Measurements from ENCODE around the gene RAB37. TPM values are rescaled to one million over a fixed set of nuclear protein-coding genes. Genes with fewer than 3 reads are reported as not detected.
A peak's percentile ranks its signal among the peaks of the same experiment; 100 is the strongest.

The RAB37 gene
- total RNA-seq, 5 donors from 2014 or later (not counting 1 experiment from before 2014, with no cell fraction given): 31.2 to 73.4 (median 40.7) TPM

GRCh38 chr17:74737299-74738050 lies 419 bp downstream of the RAB37 start:
- Mint-ChIP-seq H3K27me3 (no peaks in the 10 kb centered on the region), H3K4me3 (peak overlapping the region; percentile 87 to 89 (median 87)), H3K4me1 (peaks cover 56 to 64% (median 62%) of the 10 kb centered on the region in 3 donors), H3K9me3 (no peaks in the 10 kb centered on the region), H3K36me3 (no peaks in the 10 kb centered on the region), H3K27ac (peak overlapping the region; percentile 99 to 100)
- ChIA-PET CTCF (interaction anchor here (0.6 to 4.8 kb wide), 15 partner anchors 12 to 135 kb away, joined by 3 to 88 read pairs (median 5); partner anchors contain the start of genes FDXR (in 1 of the 2) and NAT9 (in 1 of the 2)), POLR2A (interaction anchor here (0.6 to 0.9 kb wide), 2 partner anchors 80 to 1846 kb away, joined by 3 to 5 read pairs; no protein-coding TSS in a partner anchor)
- WGBS (ENCODE audit: insufficient coverage): 0% methylated on average over 25 of the region's 38 CpGs
- Histone ChIP-seq H3K4me3 (ENCODE audit: control insufficient read depth in 1 of 2, extremely low read depth in 1 of 2, low read length in 1 of 2) (peak overlapping the region; percentile 83 to 89), H3K9me3 (no peaks in the 10 kb centered on the region), H3K27ac (ENCODE audit: low read length) (peak overlapping the region; percentile 80), H3K27me3 (replicated peaks in 1 of 2; ENCODE audit: control insufficient read depth in 2 of 2, extremely low read depth in 1 of 2, insufficient read depth in 2 of 2, low read length in 1 of 2) (no peaks in the 10 kb centered on the region), H3K4me1 (ENCODE audit: control insufficient read depth in 1 of 2, extremely low read depth in 1 of 2, insufficient read depth in 2 of 2, low read length in 2 of 2) (peaks cover 37 to 78% of the 10 kb centered on the region in 2 experiments), H3K36me3 (ENCODE audit: control insufficient read depth in 2 of 2, extremely low read depth in 1 of 2, insufficient read depth in 1 of 2, low read length in 1 of 2) (peaks cover 0 to 4% of the 10 kb centered on the region in 2 donors)
- peak in 18 of 35 experiments; percentile 31 to 76 (median 47) for DNase-seq
- peak; percentile 17 to 45 (median 20) for ATAC-seq (replicated peaks in 1 of 4)

GRCh38 chr17:74738051-74738996 lies 1.3 kb downstream of the RAB37 start:
- Mint-ChIP-seq H3K4me1 (peaks cover 64 to 73% (median 70%) of the 10 kb centered on the region in 3 donors), H3K27me3 (no peaks in the 10 kb centered on the region), H3K27ac (peak overlapping the region; percentile 99 to 100), H3K9me3 (no peaks in the 10 kb centered on the region), H3K4me3 (peak overlapping the region; percentile 87 to 89 (median 87)), H3K36me3 (no peaks in the 10 kb centered on the region)
- CTCF ChIA-PET: interaction anchor here (0.6 to 4.8 kb wide), 13 partner anchors 14 to 433 kb away, joined by 3 to 88 read pairs (median 6); partner anchors contain the start of genes FDXR (in 1 of the 2) and NAT9 (in 1 of the 2)
- Histone ChIP-seq H3K4me1 (ENCODE audit: control insufficient read depth in 1 of 2, extremely low read depth in 1 of 2, insufficient read depth in 2 of 2, low read length in 2 of 2) (peaks cover 43 to 86% of the 10 kb centered on the region in 2 experiments), H3K4me3 (ENCODE audit: control insufficient read depth in 1 of 2, extremely low read depth in 1 of 2, low read length in 1 of 2) (peak overlapping the region; percentile 83 to 89), H3K36me3 (ENCODE audit: control insufficient read depth in 2 of 2, extremely low read depth in 1 of 2, insufficient read depth in 1 of 2, low read length in 1 of 2) (peaks cover 0 to 4% of the 10 kb centered on the region in 2 donors), H3K9me3 (no peaks in the 10 kb centered on the region), H3K27me3 (replicated peaks in 1 of 2; ENCODE audit: control insufficient read depth in 2 of 2, extremely low read depth in 1 of 2, insufficient read depth in 2 of 2, low read length in 1 of 2) (no peaks in the 10 kb centered on the region), H3K27ac (ENCODE audit: low read length) (peak overlapping the region; percentile 80)
- DNase-seq (peak; percentile 60 to 88 (median 77)), ATAC-seq (replicated peaks in 1 of 4) (peak; percentile 76 to 80 (median 78))
- POLR2A ChIA-PET: interaction anchor here (0.6 to 0.9 kb wide), 3 partner anchors 9 to 1845 kb away, joined by 3 to 5 read pairs (median 3); no protein-coding TSS in a partner anchor
- 4% methylated on average over 15 of the region's 16 CpGs for WGBS (ENCODE audit: insufficient coverage)

- POLR2A ChIA-PET: no interaction called here
- H3K27me3 ChIP-seq (replicated peaks in 1 of 2; ENCODE audit: control insufficient read depth in 2 of 2, extremely low read depth in 1 of 2, insufficient read depth in 2 of 2, low read length in 1 of 2): no peaks in the 10 kb centered on the region
- peak in 4 of 35 experiments; percentile 32 to 49 (median 32) for DNase-seq
- peaks cover 53 to 88% of the 10 kb centered on the region in 2 experiments for H3K4me1 ChIP-seq (ENCODE audit: control insufficient read depth in 1 of 2, extremely low read depth in 1 of 2, insufficient read depth in 2 of 2, low read length in 2 of 2)
- CTCF ChIA-PET: interaction anchor here in 1 of 2 donors (4.8 kb wide), 1 partner anchor 82 kb away, joined by 88 read pairs; no protein-coding TSS in a partner anchor
- Mint-ChIP-seq H3K9me3 (no peaks in the 10 kb centered on the region), H3K27ac (peak overlapping the region; percentile 99 to 100), H3K4me1 (peaks cover 74 to 81% (median 80%) of the 10 kb centered on the region in 3 donors), H3K4me3 (peak overlapping the region; percentile 87 to 89 (median 87)), H3K36me3 (no peaks in the 10 kb centered on the region), H3K27me3 (no peaks in the 10 kb centered on the region)
- peak overlapping the region; percentile 80 for H3K27ac ChIP-seq (ENCODE audit: low read length)
- H3K36me3 ChIP-seq (ENCODE audit: control insufficient read depth in 2 of 2, extremely low read depth in 1 of 2, insufficient read depth in 1 of 2, low read length in 1 of 2): peaks cover 0 to 6% of the 10 kb centered on the region in 2 donors
- ATAC-seq (replicated peaks in 1 of 4): no peak
- WGBS (ENCODE audit: insufficient coverage): 75% methylated on average over 4 of the region's 12 CpGs
- H3K4me3 ChIP-seq (ENCODE audit: control insufficient read depth in 1 of 2, extremely low read depth in 1 of 2, low read length in 1 of 2): peak overlapping the region in 1 of 2 donors; percentile 89
- no peaks in the 10 kb centered on the region for H3K9me3 ChIP-seq
These were observed 2.3 kb downstream of the RAB37 start for GRCh38 chr17:74739227-74739831.

GRCh38 chr17:74740173-74740572 lies 3.1 kb downstream of the RAB37 start:
- Histone ChIP-seq H3K4me1 (ENCODE audit: control insufficient read depth in 1 of 2, extremely low read depth in 1 of 2, insufficient read depth in 2 of 2, low read length in 2 of 2) (peaks cover 58 to 93% of the 10 kb centered on the region in 2 experiments), H3K4me3 (ENCODE audit: control insufficient read depth in 1 of 2, extremely low read depth in 1 of 2, low read length in 1 of 2) (no peak overlapping the region), H3K27me3 (replicated peaks in 1 of 2; ENCODE audit: control insufficient read depth in 2 of 2, extremely low read depth in 1 of 2, insufficient read depth in 2 of 2, low read length in 1 of 2) (no peaks in the 10 kb centered on the region), H3K27ac (ENCODE audit: low read length) (peak overlapping the region; percentile 63), H3K36me3 (ENCODE audit: control insufficient read depth in 2 of 2, extremely low read depth in 1 of 2, insufficient read depth in 1 of 2, low read length in 1 of 2) (peaks cover 0 to 7% of the 10 kb centered on the region in 2 donors), H3K9me3 (no peaks in the 10 kb centered on the region)
- ATAC-seq (replicated peaks in 1 of 4) (no peak), DNase-seq (no peak)
- 100% methylated on average over 1 of the region's 6 CpGs for WGBS (ENCODE audit: insufficient coverage)
- Mint-ChIP-seq H3K36me3 (no peaks in the 10 kb centered on the region), H3K4me3 (peak overlapping the region; percentile 6 to 87 (median 37)), H3K27ac (peak overlapping the region; percentile 99 to 100), H3K9me3 (no peaks in the 10 kb centered on the region), H3K27me3 (no peaks in the 10 kb centered on the region), H3K4me1 (peaks cover 80 to 81% (median 81%) of the 10 kb centered on the region in 3 donors)
- POLR2A ChIA-PET: no interaction called here
- CTCF ChIA-PET: no interaction called here

GRCh38 chr17:74740641-74741387 lies 3.8 kb downstream of the RAB37 start:
- no peak for ATAC-seq (replicated peaks in 1 of 4)
- H3K27me3 Mint-ChIP-seq: no peaks in the 10 kb centered on the region
- H3K4me3 ChIP-seq (ENCODE audit: control insufficient read depth in 1 of 2, extremely low read depth in 1 of 2, low read length in 1 of 2): no peak overlapping the region
- H3K4me1 ChIP-seq (ENCODE audit: control insufficient read depth in 1 of 2, extremely low read depth in 1 of 2, insufficient read depth in 2 of 2, low read length in 2 of 2): peaks cover 58 to 98% of the 10 kb centered on the region in 2 experiments
- peaks cover 0 to 11% of the 10 kb centered on the region in 2 donors for H3K36me3 ChIP-seq (ENCODE audit: control insufficient read depth in 2 of 2, extremely low read depth in 1 of 2, insufficient read depth in 1 of 2, low read length in 1 of 2)
- H3K27ac ChIP-seq (ENCODE audit: low read length): peak overlapping the region; percentile 63
- H3K4me1 Mint-ChIP-seq: peaks cover 80 to 84% (median 83%) of the 10 kb centered on the region in 3 donors
- no peaks in the 10 kb centered on the region for H3K36me3 Mint-ChIP-seq
- no peaks in the 10 kb centered on the region for H3K9me3 Mint-ChIP-seq
- no peaks in the 10 kb centered on the region for H3K9me3 ChIP-seq
- ChIA-PET CTCF (interaction anchor here (0.6 to 2.8 kb wide), 3 partner anchors 65 to 89 kb away, joined by 3 to 14 read pairs (median 4); no protein-coding TSS in a partner anchor), POLR2A (no interaction called here)
- no peaks in the 10 kb centered on the region for H3K27me3 ChIP-seq (replicated peaks in 1 of 2; ENCODE audit: control insufficient read depth in 2 of 2, extremely low read depth in 1 of 2, insufficient read depth in 2 of 2, low read length in 1 of 2)
- H3K4me3 Mint-ChIP-seq: peak overlapping the region in 2 of 3 donors; percentile 6 to 87
- no peak for DNase-seq
- peak overlapping the region; percentile 99 to 100 for H3K27ac Mint-ChIP-seq
- WGBS (ENCODE audit: insufficient coverage): 92% methylated on average over 10 of the region's 17 CpGs
